Right lobe of liver (tissue), 6 donors: Measurements from ENCODE around the gene SAT2. TPM values are rescaled to one million over a fixed set of nuclear protein-coding genes. Genes with fewer than 3 reads are reported as not detected.

Experiments used
- ATAC-seq, 4 donors: fragments of 200-7000 bp; cut with Tn5 transposase; one replicate each; pipeline ENCODE4 v1.9.1; 2020; ENCODE audit warnings: mild to moderate bottlenecking in 4 of 4, moderate library complexity in 4 of 4
- DNase-seq, 3 donors: peaks; one replicate each; pipeline ENCODE4 v3.0.0-alpha.2; 2020
- H3K27ac ChIP-seq, 3 donors: fragments of 200-600 bp; one replicate each; pipeline ENCODE4 v1.8.0; 2022
- H3K27me3 ChIP-seq, 2 donors: fragments of 200-600 bp; one replicate each; pipeline ENCODE4 v1.8.0; 2022
- H3K36me3 ChIP-seq, 4 donors: fragments of 200-600 bp; sonication (generic) in 1 of 4; one replicate each; pipeline versions ENCODE4 v1.5.1 to v1.8.0; 2017 to 2022; ENCODE audit warnings: control low read depth in 1 of 4
- H3K4me1 ChIP-seq, 4 donors: fragments of 200-600 bp; sonication (generic) in 1 of 4; one replicate each; pipeline versions ENCODE4 v1.5.1 to v1.8.0; 2017 to 2022; ENCODE audit warnings: control low read depth in 1 of 4
- H3K4me3 ChIP-seq, 3 donors: fragments of 200-600 bp; one replicate each; pipeline ENCODE4 v1.8.0; 2022
- H3K9me3 ChIP-seq, 4 donors: fragments of 200-600 bp; sonication (generic) in 1 of 4; one replicate each; pipeline versions ENCODE4 v1.5.1 to v1.8.0; 2017 to 2022; ENCODE audit warnings: control low read depth in 1 of 4
- POLR2A ChIP-seq: fragments of 450-650 bp; IDR thresholded peaks from one replicate; pipeline ENCODE4 v1.6.1; 2017; ENCODE audit warnings: antibody characterized with exemption, mild to moderate bottlenecking
- WGBS: methylation state at CpG from one replicate; pipeline ENCODE4 v1.1.6; 2018; ENCODE audit warnings: low coverage, low lambda C conversion rate; ENCODE audit not compliant: insufficient coverage; ENCODE audit errors: missing lambda C conversion rate; 5-methylcytosine and 5-hydroxymethylcytosine counted together
- intact Hi-C, 2 donors: fragments of 100-400 bp; cut with DNase I; formaldehyde crosslinking; loops; one replicate each; pipeline versions ENCODE4 v1.11.2 to v1.14.1; 2022
- total RNA-seq, 6 experiments: library from RNA; depleted of rRNA in 2 of 6; stranded (reverse); fragments of >200 nt in 2 of 6; fragmentation: NEBNext Ultra II Directional in 3 of 6; extraction: Animal tissue kit (Norgen Biotek cat#: 25700) in 3 of 6; gene quantifications; one replicate each; pipeline versions ENCODE4 v1.1.0 to v1.2.4, GENCODE V29; 2016 to 2023
- TF ChIP-seq, protein P1 (sequence below), 4 donors: fragments of 200-600 bp in 3 of 4; fragments of 450-650 bp in 1 of 4; IDR thresholded peaks; one replicate each; pipeline versions ENCODE4 v1.5.1 to v1.8.0; 2016 to 2022; ENCODE audit warnings: antibody characterized with exemption in 4 of 4, mild to moderate bottlenecking in 2 of 4
- donor health status: DM: no; HTN: yes; CAD: no.
- donor health status: DM: no; HTN: no; CAD: no.
- donor health status: DM: no; HTN: no; CAD: no.
- donor health status: DM: no; HTN: yes; CAD: no.
- donor health status: DM: no; HTN: yes; CAD: no.

Gene SAT2
- total RNA-seq, 6 experiments from 2014 or later: 99.3 to 187 (median 120) TPM

DNA sequence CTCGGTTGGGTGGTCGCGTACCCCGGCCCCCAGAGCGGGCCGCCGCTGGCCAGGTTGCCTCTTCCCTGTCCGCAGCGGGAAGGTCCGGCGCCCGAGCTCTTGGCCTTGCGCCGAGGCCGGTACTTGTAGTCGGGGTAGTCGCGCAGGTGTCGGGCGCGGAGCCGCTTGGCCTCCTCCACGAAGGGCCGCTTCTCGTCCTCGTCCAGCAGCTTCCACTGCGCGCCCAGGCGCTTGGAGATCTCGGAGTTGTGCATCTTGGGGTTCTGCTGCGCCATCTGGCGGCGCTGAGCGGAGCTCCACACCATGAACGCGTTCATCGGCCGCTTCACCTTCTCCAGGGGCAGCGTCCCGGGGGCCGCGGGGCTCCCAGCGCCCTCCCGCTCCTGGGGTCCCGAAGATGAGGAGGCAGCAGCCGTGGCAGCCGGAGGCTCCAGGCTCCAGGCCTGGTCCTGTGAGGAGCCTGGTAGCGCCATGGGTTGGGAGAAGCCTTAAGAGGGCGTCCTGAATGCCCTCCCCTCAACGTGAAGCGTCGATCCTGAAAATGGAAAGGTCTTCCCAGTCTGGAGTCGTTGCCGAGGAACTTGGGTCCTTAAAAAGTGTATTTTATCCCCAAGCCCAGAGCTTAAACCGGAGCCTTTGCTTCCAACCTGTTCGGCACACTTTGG, 38.3 kb downstream of the SAT2 start:
- H3K9me3 ChIP-seq: no peaks in the 10 kb centered on the region
- H3K27ac ChIP-seq: no peak overlapping the region
- H3K4me1 ChIP-seq: peaks cover 0 to 8% (median 3%) of the 10 kb centered on the region in 4 donors
- intact Hi-C loops: no loop called here
- peaks cover 4 to 41% (median 13%) of the 10 kb centered on the region in 4 donors for H3K36me3 ChIP-seq
- ATAC-seq (peak; percentile 68 to 91 (median 72)), DNase-seq (peak; percentile 70 to 80 (median 77))
- no peaks in the 10 kb centered on the region for H3K27me3 ChIP-seq
- peak overlapping the region in 1 of 3 donors; percentile 4 for H3K4me3 ChIP-seq
- WGBS: 0% methylated on average over 2 of the region's 56 CpGs
- TF ChIP-seq, protein P1, sequence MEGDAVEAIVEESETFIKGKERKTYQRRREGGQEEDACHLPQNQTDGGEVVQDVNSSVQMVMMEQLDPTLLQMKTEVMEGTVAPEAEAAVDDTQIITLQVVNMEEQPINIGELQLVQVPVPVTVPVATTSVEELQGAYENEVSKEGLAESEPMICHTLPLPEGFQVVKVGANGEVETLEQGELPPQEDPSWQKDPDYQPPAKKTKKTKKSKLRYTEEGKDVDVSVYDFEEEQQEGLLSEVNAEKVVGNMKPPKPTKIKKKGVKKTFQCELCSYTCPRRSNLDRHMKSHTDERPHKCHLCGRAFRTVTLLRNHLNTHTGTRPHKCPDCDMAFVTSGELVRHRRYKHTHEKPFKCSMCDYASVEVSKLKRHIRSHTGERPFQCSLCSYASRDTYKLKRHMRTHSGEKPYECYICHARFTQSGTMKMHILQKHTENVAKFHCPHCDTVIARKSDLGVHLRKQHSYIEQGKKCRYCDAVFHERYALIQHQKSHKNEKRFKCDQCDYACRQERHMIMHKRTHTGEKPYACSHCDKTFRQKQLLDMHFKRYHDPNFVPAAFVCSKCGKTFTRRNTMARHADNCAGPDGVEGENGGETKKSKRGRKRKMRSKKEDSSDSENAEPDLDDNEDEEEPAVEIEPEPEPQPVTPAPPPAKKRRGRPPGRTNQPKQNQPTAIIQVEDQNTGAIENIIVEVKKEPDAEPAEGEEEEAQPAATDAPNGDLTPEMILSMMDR (IDR thresholded peaks at IDR 0.05): peak; percentile 63 to 82 (median 66)
- TF ChIP-seq POLR2A: no peak

DNA sequence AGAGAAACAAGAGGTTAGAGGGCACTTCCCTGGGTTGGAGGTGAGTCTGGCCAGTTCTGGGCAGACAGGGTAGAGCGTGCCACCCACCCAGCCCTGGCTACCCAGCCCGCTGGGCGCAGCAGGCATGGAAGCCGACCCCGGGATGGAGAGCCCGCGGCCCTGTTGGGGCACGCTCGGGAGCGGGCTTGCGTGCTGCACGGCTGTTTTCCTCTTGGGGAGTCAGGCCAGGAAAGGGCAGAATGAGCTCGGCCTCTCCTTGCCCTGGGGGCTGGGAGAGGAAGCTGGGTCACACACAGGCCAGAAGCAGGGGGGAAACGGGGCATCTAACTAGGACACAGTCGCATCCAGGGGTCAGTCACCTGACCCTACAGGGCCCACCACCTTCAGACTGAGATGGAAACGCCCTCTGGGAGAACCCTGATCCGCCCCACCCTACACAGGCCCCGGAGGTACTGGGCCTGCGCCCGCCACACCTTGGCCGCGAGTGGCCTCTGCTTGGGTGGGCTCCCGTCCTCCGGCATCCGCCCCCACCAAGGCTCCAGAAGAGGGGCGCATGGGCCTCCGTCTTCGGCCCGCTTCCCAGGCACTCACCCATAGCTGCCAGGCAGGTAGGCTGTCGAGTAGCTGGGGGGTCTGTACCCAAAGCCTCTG, 38.9 kb downstream of the SAT2 start:
- intact Hi-C loops: no loop called here
- no peaks in the 10 kb centered on the region for H3K9me3 ChIP-seq
- H3K4me1 ChIP-seq: peaks cover 0 to 9% (median 3%) of the 10 kb centered on the region in 4 donors
- H3K4me3 ChIP-seq: peak overlapping the region in 1 of 3 donors; percentile 4
- peaks cover 0 to 34% (median 9%) of the 10 kb centered on the region in 4 donors for H3K36me3 ChIP-seq
- 100% methylated on average over 4 of the region's 30 CpGs for WGBS
- no peak overlapping the region for H3K27ac ChIP-seq
- TF ChIP-seq POLR2A: no peak
- TF ChIP-seq, protein P1 (IDR thresholded peaks at IDR 0.05): no peak
- DNase-seq (no peak), ATAC-seq (no peak)
- H3K27me3 ChIP-seq: no peaks in the 10 kb centered on the region

DNA sequence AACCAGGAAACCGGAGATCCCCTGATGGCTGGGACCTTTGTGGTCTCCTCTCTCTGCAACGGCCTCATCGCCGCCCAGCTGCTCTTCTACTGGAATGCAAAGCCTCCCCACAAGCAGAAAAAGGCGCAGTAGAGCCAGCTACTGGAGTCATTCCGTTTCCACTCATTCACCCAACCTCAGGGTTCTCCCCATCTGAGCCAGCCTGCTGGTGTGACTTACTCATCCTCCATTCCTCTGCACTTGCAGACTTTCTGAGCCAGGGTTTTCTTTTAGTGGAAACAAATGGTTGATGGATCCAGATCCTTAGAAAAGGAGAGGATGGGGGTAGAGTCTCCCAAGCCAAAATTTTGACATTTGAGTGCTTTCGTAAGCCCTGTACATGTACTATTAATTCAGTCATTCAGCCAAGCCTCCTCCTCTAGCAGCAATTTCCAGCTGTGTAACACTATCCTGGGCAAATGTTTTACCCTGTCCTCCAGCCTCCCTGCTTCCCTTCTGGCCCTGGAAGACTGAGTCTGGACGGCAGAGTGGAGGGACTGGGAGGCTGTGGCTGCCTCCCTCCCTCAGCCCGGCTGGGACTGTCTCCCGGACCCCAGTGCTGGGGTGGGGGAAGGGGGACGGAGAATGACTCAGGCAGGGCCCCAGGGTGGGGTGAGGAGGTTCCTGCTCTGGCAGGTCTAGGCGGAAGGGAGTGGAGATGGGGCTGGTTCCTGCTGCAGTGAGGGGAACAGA, 40.0 kb downstream of the SAT2 start:
- TF ChIP-seq POLR2A: no peak
- TF ChIP-seq, protein P1 (IDR thresholded peaks at IDR 0.05): no peak
- intact Hi-C loops: no loop called here
- no peak for ATAC-seq
- WGBS: 63% methylated on average over 8 of the region's 12 CpGs
- Histone ChIP-seq H3K27me3 (no peaks in the 10 kb centered on the region), H3K27ac (no peak overlapping the region), H3K9me3 (no peaks in the 10 kb centered on the region), H3K36me3 (peaks cover 0 to 23% (median 3%) of the 10 kb centered on the region in 4 donors), H3K4me1 (peaks cover 0 to 15% (median 7%) of the 10 kb centered on the region in 4 donors), H3K4me3 (no peak overlapping the region)
- no peak for DNase-seq

DNA sequence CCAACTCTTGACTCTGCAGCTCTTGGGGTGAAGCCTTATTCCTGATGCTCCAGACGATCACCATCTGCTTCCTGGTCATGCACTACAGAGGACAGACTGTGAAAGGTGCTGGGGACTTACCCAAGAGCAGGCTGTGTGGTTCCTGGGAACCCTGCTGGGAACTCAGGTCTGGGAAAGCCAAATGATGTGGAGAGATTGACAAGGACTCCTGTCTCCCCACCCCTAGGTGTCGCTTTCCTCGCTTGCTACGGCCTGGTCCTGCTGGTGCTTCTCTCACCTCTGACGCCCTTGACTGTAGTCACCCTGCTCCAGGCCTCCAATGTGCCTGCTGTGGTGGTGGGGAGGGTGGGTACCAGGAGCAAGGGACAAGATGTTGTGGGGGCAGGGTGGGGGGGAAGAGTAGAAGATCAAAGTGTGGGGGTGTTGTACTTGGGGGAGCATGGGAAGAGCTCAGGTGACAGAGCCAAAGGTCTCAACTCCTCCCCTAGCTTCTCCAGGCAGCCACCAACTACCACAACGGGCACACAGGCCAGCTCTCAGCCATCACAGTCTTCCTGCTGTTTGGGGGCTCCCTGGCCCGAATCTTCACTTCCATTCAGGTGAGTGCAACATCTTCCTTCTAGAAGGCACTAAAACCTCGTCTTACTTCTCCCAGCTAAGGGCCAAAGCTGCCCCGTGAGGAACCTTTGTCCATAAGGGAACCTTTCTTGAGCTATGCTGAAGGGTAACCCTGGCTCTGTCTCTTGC, 40.8 kb downstream of the SAT2 start:
- Histone ChIP-seq H3K9me3 (no peaks in the 10 kb centered on the region), H3K36me3 (peaks cover 0 to 16% (median 0%) of the 10 kb centered on the region in 4 donors), H3K27me3 (no peaks in the 10 kb centered on the region), H3K27ac (no peak overlapping the region), H3K4me3 (no peak overlapping the region), H3K4me1 (peaks cover 0 to 20% (median 9%) of the 10 kb centered on the region in 4 donors)
- intact Hi-C loops: no loop called here
- 55% methylated on average over 7 of the region's 9 CpGs for WGBS
- ATAC-seq (peak in 1 of 4 donors; percentile 1), DNase-seq (no peak)
- no peak for TF ChIP-seq POLR2A
- TF ChIP-seq, protein P1 (IDR thresholded peaks at IDR 0.05): peak in 3 of 4 donors; percentile 21 to 32 (median 23)
